GM12878 (cell line): ENCODE data around the gene RNU6-1. TPM values are rescaled to one million over a fixed set of nuclear protein-coding genes. Genes with fewer than 3 reads are reported as not detected.

Experiments used
- ATF3 ChIP-seq: IDR thresholded peaks from 2 replicates; pipeline ENCODE4 v1.6.1; 2011; ENCODE audit warnings: low read depth, mild to moderate bottlenecking, low read length, moderate library complexity, borderline replicate concordance; ENCODE audit errors: extremely low read depth
- BHLHE40 ChIP-seq, 2 experiments: fragments of 450-650 bp in 1 of 2; IDR thresholded peaks; 2 replicates each; pipeline ENCODE4 v1.6.1; 2011 to 2017; ENCODE audit warnings: low read depth in 2 of 2, borderline replicate concordance in 1 of 2, improper control_type of control experiment in 1 of 2, low read length in 1 of 2, mild to moderate bottlenecking in 1 of 2
- CHD1 ChIP-seq: IDR thresholded peaks from 2 replicates; pipeline ENCODE4 v1.6.1; 2012; ENCODE audit warnings: low read depth, low read length, improper control_type of control experiment
- CHD2 ChIP-seq: IDR thresholded peaks from 2 replicates; pipeline ENCODE4 v1.6.1; 2011; ENCODE audit warnings: low read depth, low read length, improper control_type of control experiment, borderline replicate concordance
- CUX1 ChIP-seq: IDR thresholded peaks from 2 replicates; pipeline ENCODE4 v1.6.1; 2012; ENCODE audit warnings: improper control_type of control experiment, low read depth, low read length; ENCODE audit not compliant: insufficient replicate concordance
- HCFC1 ChIP-seq: fragments of 150-350 bp; IDR thresholded peaks from 2 replicates; pipeline ENCODE4 v1.6.1; 2014; ENCODE audit warnings: low read length
- NFIC ChIP-seq: IDR thresholded peaks from 2 replicates; pipeline ENCODE4 v1.6.1; 2012; ENCODE audit warnings: low read depth, mild to moderate bottlenecking, inconsistent platforms, low read length, moderate library complexity
- NR2C1 ChIP-seq: fragments of 450-650 bp; IDR thresholded peaks from 2 replicates; pipeline ENCODE4 v1.6.1; 2017; ENCODE audit warnings: antibody characterized with exemption, mild to moderate bottlenecking, moderate library complexity
- PBX3 ChIP-seq: IDR thresholded peaks from 2 replicates; pipeline ENCODE4 v1.6.1; 2011; ENCODE audit warnings: mild to moderate bottlenecking, low read depth, low read length, moderate library complexity; ENCODE audit not compliant: insufficient replicate concordance
- SIX5 ChIP-seq: IDR thresholded peaks from 2 replicates; pipeline ENCODE4 v1.6.1; 2011; ENCODE audit warnings: mild to moderate bottlenecking, low read depth, low read length, moderate library complexity; ENCODE audit not compliant: severe bottlenecking
- STAT3 ChIP-seq: IDR thresholded peaks from 2 replicates; pipeline ENCODE4 v1.6.1; 2011; ENCODE audit warnings: low read depth, low read length, improper control_type of control experiment
- TAF1 ChIP-seq: IDR thresholded peaks from 2 replicates; pipeline ENCODE4 v1.6.1; 2011; ENCODE audit warnings: mild to moderate bottlenecking, low read depth, low read length, borderline replicate concordance
- TARDBP ChIP-seq: IDR thresholded peaks from 2 replicates; pipeline ENCODE4 v1.6.1; 2016; ENCODE audit warnings: borderline replicate concordance
- TCF3 ChIP-seq: IDR thresholded peaks from 2 replicates; pipeline ENCODE4 v1.6.1; 2012; ENCODE audit warnings: low read depth, mild to moderate bottlenecking, low read length, borderline replicate concordance; ENCODE audit not compliant: insufficient read depth
- WRNIP1 ChIP-seq: IDR thresholded peaks from 2 replicates; pipeline ENCODE4 v1.6.1; 2011; ENCODE audit warnings: low read depth, low read length, improper control_type of control experiment, borderline replicate concordance
- ZNF592 ChIP-seq: fragments of 450-650 bp; IDR thresholded peaks from 2 replicates; pipeline ENCODE4 v1.6.1; 2017; ENCODE audit warnings: mild to moderate bottlenecking, moderate library complexity
- ZSCAN29 ChIP-seq: fragments of 450-650 bp; IDR thresholded peaks from 2 replicates; pipeline ENCODE4 v1.6.1; 2017; ENCODE audit warnings: mild to moderate bottlenecking, moderate library complexity
- polyA plus RNA-seq, 11 experiments: library from polyadenylated mRNA; depleted of rRNA in 4 of 11; unstranded in 6 of 11; stranded (reverse) in 5 of 11; fragments of >200 nt; fragmentation: Nextera tagmentation in 4 of 11; fragmentation: Illumina TruSeq in 1 of 11; extraction: Ambion mirVana in 4 of 11; extraction: Trizol in 1 of 11; gene quantifications; 1 replicate in 1 of 11; 2 replicates in 10 of 11; pipeline versions ENCODE4 v1.2.1 to v1.2.3, GENCODE V29; 2011 to 2016; ENCODE audit warnings: inconsistent platforms in 2 of 11, missing spikeins in 2 of 11, low read depth in 1 of 11
- total RNA-seq, 4 experiments: library from RNA; depleted of rRNA in 3 of 4; stranded (reverse); fragments of >200 nt in 3 of 4; fragmentation: Illumina TruSeq in 1 of 4; extraction: Trizol in 1 of 4; gene quantifications; 2 replicates each; pipeline versions ENCODE4 v1.2.1 to v1.2.3, GENCODE V29; 2013 to 2021

Gene RNU6-1
- total and polyA plus RNA-seq, 10 of the 15 experiments (the other 5 are each of a cell fraction or from before 2014, with no cell fraction given) = not detected

- TF ChIP-seq ZNF592 = peak; percentile 98
- TF ChIP-seq TAF1 = peak; percentile 87; the same call in 1 of the 2 replicates
- TF ChIP-seq HCFC1 = no peak; the same call in 1 of the 2 replicates
- TF ChIP-seq PBX3 = no peak
- no peak for TF ChIP-seq CUX1
- TF ChIP-seq CHD1 = no peak
- TF ChIP-seq TCF3 = 0 out of 2 replicates have a peak, but pooled peaks have one; percentile 31
- TF ChIP-seq STAT3 = no peak
- peak; percentile 57 for TF ChIP-seq NFIC
- no peak for TF ChIP-seq CHD2
- TF ChIP-seq TARDBP = peak; percentile 56; the same call in 1 of the 2 replicates
- peak; percentile 95 for TF ChIP-seq ZSCAN29
- no peak; the same call in 1 of the 2 replicates for TF ChIP-seq NR2C1
- peak; percentile 81 to 84 for TF ChIP-seq BHLHE40 (IDR thresholded peaks at IDR 0.05; ENCODE audit: borderline replicate concordance in 1 of 2, low read depth in 2 of 2, low read length in 1 of 2)
- no peak for TF ChIP-seq WRNIP1
- no peak for TF ChIP-seq SIX5
- TF ChIP-seq ATF3 = peak; percentile 89; the same call in 1 of the 2 replicates
Observed at GRCh38 chr15:67839929-67840748, at the start of gene RNU6-1 (continued).
